ENCODE data around the gene RNMT.

Gene RNMT

DNA sequence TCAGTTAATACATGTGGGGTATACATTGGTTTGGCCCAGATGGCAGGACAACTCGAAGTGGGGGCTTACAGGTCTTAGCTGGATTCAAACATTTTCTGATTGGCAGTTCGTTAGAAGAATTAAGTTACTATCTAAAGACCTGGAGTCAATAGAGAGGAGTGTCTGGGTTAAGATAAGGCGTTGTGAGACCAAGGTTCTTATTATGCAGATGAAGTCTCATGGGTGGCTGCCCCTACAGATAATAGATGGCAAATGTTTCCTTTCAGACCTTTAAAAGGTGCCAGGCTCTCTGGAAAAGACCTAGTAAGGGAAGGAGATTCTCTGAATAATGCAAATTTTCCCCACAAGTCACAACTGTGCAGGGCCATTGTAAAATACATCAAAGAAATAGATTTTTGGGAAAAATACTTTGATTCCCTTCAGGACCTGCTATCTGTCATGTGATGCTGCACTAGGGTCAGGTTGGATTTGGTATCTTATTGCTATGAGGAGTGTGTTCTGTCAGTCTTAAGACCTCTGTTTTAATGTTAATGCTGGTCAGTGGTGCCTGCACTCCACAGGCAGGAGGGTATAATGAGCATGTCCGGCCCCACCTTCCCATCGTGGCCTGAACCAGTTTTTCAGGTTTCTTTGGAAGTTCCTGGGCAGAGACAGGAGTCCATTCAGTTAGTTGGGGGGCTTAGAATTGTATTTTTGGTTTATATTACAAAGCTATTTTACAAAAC is 83.2 kb downstream of the RNMT start:
- DNase-seq (ENCODE audit: low read depth in 1 of 2, low spot score in 1 of 2), result no peak

DNA sequence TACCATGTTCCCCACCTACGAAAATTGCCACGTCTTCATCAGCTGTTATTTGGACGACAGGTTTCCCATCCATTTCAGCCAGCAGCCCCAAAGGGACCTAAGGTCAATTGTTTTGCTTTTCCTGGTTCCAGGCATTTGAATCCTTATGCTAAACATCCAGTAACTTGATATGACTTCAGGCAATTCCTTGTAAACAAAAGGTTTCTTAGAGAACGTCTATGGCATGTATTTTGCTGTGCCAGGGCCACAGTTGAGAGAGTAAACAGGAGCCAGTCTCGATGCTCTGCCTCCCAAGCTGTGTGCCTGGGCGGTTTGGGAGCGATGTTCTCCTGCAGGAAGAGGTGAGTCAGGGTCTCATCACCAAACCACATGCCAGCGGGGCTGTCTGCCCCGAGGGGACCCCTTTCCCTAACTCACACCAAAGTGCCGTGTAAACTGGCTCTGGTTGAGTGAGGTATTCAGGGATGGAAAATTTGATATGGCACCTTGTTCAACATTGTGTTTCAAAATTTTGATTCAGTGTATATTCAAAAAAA is 84.5 kb downstream of the RNMT start:
- no peak for DNase-seq (ENCODE audit: low read depth in 1 of 2, low spot score in 1 of 2)

DNA sequence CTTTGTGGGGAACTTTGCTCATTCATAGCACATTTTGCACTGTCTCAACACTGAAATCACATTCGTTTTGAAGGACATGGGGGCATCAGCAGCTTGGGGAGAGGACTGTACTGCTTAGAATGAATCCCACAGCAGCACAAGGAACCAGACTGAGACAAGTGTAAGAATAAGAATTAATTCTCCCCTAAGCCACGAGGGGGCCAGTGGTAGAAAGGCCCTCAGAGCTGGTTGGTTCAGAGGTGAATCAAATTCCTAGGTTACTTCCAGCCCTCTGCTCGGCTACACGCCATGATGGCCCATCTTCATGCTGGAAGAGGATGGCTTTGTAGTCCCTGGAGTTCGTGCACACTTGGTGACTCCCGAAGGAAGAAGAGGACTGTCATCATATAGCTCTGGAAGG is 85.5 kb downstream of the RNMT start:
- no peak for DNase-seq (ENCODE audit: low read depth in 1 of 2, low spot score in 1 of 2)

DNA sequence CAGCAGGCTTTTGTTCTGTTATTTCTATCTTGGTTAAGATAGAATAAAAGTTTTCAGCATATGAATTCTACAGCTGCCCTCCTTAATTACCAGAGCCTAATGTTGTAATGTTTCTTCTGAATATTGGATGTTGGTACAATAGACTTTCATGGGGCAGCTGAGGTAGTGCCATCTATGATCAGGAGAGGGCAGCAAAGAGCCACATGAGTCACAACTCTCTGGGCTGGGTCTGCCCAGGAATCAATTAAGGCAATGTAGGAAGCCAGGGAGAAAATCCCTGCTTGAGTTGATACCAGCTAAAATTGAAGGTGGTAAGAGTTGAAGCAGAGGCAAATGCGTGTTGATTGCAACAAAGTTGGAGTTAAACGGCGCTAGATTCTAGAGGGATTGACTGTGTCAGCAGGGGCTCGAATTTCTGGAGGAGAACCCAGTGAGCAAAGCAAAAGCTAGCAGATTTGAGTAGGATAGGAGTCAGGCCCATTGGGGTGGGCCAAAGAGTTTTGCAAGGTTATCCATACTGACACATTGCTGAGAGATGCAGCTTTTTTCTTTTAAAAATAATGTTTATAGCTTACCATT is 86.9 kb downstream of the RNMT start:
- DNase-seq (ENCODE audit: low read depth in 1 of 2, low spot score in 1 of 2), result peak in 1 of 2 donors; percentile 37

Data from stimulated activated CD4-positive, alpha-beta T cell treated with anti-CD3 and anti-CD28 coated beads, Interleukin-15, amount 100 ng/mL, for 1 hour (primary cell).